CD4-positive, alpha-beta T cell treated with Interferon gamma for 1 hour (primary cell): Measurements from ENCODE around the gene ANKRD2.
"Not testable (repeated sequence)": the region's sequence is repeated elsewhere in the genome, so short reads cannot be mapped to it uniquely, and the experiment has no call there.

Source experiments
- DNase-seq: peaks from one replicate; pipeline ENCODE4 v3.0.0-alpha.2; 2020

Gene ANKRD2

DNA sequence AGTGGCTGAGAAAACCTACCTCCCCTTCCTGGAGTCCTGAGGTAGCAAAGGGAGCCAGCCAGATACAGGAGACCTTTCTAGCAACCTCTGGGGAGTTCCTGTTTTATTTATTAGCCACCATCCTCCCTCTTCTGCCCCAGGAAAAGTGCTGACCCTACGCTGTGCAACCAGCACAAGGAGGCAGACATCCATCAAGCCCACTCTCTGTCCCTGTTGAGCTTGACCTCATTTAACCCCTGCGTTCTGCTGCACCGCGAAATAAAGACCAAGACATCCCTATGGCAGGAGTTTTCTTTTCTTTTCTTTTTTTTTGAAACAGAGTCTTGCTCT, 25.3 kb upstream of the ANKRD2 start:
- no peak for DNase-seq

GRCh38 chr10:97547962-97548361, 24.6 kb upstream of the ANKRD2 start:
- DNase-seq = no peak

GRCh38 chr10:97548828-97549455, 23.6 kb upstream of the ANKRD2 start:
- DNase-seq = no peak

- no peak for DNase-seq
Measured at GRCh38 chr10:97549587-97550322, 22.8 kb upstream of the ANKRD2 start.

DNA sequence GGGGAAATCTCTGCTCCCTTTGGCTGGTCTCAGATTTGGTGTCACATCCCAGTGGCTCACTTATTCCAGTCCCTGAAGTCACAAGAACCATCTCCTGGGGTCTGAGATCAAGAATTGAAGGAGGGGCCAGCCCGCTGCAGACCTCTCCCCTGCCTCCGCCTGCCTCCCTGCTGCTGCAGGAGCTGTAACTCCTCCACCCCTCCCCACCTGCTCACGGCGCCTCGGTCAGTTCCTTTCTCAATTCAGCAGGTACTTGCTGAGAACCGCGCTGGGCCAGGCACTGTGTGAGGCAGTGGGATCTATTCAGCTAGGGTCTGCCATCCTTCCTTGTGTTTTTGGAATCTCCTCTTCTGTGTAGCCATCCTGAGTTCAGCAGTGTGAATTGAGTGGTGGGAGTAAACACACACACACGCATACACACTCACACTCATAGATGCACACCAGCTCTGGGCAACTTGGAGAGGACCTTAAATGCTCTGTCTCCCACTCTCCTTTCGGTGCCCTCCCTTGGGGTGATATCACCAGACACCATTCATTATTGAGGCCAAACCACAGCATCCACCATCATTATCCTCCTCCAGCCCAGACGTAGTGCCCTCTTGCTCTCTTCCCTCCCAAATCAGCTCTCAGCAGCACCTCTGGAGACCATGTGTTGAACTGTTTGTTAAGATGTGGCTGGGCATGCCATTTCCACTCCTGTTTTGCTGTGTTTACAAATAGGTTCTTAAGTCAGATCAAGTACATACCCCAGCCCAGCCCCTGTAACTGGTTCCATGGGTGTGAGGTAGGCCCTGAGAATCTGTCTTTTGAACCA, 22.0 kb upstream of the ANKRD2 start:
- DNase-seq = no peak

- no peak for DNase-seq
Measured at GRCh38 chr10:97551271-97551670, 21.3 kb upstream of the ANKRD2 start.

- peak; percentile 51 for DNase-seq
Measured at GRCh38 chr10:97553575-97554031, 19.0 kb upstream of the ANKRD2 start.

- not testable (repeated sequence) for DNase-seq
Measured at GRCh38 chr10:97554336-97554735, 18.2 kb upstream of the ANKRD2 start.

DNA sequence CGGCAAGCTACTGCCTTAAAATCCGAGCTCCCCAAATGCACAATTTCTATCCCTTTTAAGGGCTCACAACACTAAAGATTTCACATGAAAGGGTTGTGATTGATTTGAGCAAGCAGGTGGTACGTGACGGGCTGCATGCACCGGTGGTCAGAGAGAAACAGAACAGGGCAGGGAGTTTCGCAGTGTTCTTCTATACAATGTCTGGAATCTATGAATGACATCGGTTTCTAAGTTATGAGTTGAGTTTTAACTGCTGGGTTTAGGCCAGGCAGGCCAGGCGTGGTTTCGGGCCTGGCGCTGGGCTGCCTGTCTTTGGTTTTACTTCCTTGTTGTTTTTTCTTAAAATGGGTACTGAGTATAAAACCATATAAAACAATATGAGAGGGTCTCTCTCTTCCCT, 17.0 kb upstream of the ANKRD2 start:
- DNase-seq = not testable (repeated sequence)

GRCh38 chr10:97560731-97561381, 11.7 kb upstream of the ANKRD2 start:
- not testable (repeated sequence) for DNase-seq

GRCh38 chr10:97561386-97562077, 11.0 kb upstream of the ANKRD2 start:
- not testable (repeated sequence) for DNase-seq

GRCh38 chr10:97562329-97562728, 10.2 kb upstream of the ANKRD2 start:
- DNase-seq = not testable (repeated sequence)

DNA sequence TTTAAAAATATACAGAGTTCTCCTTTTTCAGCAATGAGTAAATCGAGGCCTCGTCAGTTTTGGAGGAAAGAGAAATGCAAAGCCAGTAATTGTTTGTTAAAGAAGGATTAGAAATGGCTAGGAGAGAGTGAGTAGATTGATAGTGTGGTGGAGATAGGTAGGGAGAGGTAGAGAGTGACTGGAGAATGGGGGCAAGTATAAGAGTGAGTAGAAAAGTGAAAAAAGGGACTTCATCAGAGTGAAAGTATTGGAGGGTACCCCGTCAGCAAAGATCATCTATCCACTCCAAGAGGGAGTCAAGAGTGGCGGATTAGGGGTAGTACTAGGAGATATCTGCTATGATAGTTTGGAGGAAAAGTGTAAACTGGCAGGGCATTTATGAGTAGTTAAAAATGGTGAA, 9.2 kb upstream of the ANKRD2 start:
- no peak for DNase-seq

GRCh38 chr10:97564776-97565175, 7.8 kb upstream of the ANKRD2 start:
- DNase-seq = no peak

DNA sequence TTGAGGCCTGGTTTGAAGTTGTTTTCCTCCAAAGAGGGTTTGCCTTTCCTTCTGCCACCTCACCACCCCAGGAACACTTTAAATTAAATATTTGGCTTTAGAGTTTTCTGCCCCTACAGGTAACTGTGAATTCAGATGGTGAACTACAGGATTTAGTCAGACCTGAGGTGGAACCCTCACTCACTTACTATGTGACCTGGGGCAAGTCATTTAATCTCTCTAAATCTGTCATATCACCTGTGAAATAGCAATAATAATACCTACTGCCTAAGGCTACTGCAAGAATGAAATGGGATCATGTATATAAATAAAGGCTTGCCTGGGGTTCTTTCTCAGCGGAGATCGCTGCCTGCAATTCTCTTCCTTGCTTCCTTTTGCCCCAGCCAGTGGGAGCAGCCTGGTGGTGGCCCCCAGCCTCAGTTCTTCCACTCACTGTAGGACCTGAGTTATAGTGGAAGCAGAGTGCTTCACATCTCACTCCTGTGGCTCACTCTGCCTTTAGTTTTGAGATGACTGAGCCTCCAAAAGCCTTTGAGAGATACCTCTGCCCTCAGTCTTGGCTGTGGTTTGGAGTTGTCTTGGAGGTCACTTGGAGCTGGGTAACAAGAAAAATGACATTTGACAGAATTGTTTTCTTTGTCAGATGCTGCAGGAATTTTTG, 6.1 kb upstream of the ANKRD2 start:
- no peak for DNase-seq

DNA sequence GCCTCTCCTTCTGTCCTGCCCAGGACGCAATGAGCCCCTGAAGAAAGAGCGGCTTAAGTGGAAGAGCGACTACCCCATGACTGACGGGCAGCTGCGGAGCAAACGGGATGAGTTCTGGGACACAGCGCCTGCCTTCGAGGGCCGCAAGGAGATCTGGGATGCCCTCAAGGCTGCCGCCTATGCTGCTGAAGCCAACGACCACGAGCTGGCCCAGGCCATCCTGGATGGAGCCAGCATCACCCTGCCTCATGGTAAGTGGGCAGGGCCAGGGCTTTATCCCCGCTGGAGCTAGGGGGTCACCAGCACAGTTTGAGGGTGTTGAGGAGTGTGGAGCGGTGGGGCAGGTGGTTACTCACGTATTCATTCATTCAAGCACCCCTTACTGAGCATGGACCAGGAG, 4.7 kb upstream of the ANKRD2 start:
- DNase-seq = no peak

- no peak for DNase-seq
Measured at GRCh38 chr10:97570146-97570788, 2.3 kb upstream of the ANKRD2 start.

DNA sequence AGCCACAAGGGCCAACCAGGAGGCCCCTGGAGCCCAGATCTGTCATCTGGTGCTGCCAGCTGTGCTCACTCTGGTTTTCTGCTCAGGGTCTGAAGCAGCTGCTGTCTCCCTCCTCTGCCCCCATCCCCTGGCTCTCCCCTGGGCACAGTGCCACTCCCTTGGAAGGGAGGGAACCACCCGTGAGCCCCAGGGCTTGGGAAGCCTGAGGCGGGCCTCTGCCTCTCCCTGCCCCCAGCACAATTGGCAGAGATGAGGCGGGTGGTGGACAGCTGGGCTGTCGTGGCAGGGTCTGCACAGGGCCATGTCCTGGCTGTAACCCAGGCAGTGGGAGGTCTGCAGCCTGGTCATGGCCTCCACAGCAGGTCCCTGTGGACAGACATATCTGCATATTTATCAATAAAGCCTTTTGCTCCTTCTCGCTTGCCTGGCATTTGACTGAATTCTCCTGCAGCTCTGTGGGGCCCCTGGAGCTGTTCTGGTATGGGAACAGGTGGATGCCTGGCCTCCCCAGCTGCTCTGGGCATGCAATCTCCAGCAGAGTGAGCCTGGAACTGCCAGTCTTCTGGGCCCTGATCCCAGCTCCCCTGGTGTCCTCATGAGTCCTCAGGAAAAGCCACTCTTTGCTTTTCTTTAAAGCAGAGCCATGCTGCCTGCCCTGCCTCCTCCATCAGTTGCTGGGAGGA, 1.6 kb upstream of the ANKRD2 start:
- no peak for DNase-seq

DNA sequence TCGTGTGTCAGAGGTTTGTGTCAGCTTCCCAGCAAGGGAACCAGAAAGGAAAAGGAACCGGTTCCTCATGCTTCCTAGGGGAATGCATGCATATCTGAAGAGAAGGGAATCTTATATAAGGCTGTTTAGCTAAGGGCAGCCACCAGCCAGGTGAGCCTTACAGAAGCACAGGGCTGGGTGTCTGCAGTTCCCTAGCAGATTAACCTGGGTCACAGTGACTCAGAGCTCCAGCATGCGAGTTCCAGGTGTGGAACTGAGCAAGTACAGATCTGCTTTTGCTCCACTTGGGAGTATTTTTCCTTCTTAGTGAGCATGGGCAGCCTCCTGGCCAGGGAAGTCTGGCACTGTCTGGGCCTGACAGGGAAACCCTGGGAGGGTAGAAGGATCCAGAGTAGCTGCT, 957 bp upstream of the ANKRD2 start:
- no peak for DNase-seq

GRCh38 chr10:97573021-97573420, 442 bp downstream of the ANKRD2 start:
- no peak for DNase-seq

DNA sequence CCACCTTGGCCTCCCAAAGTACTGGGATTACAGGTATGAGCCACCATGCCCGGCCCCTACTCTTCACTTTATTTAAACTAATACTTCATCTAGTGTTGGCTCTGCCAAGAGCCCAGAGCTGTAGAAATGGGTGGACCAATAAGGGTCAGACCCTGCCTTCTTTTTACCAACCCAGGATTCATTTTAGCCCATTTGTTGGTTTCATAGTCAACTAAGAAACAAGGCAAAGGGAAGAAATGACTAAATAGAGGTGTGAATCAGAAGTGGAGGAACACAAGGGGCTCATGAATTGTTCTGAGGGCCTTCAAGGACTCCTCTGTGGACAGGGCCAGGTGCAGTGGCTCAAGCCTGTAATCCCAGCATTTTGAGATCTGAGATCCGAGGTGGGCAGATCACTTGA, 1.1 kb downstream of the ANKRD2 start:
- no peak for DNase-seq
